Gastrocnemius medialis (tissue), 4 donors: ENCODE measurements around the gene CLCN6.

Experiments
- POLR2A ChIP-seq, 2 donors: fragments of 450-650 bp; IDR thresholded peaks; one replicate each; pipeline ENCODE4 v1.6.1; 2017; ENCODE audit warnings: antibody characterized with exemption in 2 of 2, mild to moderate bottlenecking in 2 of 2, moderate library complexity in 2 of 2
- TF ChIP-seq, protein P1 (sequence below), 5 experiments: fragments of 450-650 bp in 3 of 5; fragments of 200-600 bp in 2 of 5; sonication (generic) in 2 of 5; IDR thresholded peaks in 4 of 5; conservative IDR thresholded peaks in 1 of 5; 1 replicate in 4 of 5; 2 replicates in 1 of 5; pipeline ENCODE4 v1.5.1; 2016 to 2019; ENCODE audit warnings: antibody characterized with exemption in 5 of 5, mild to moderate bottlenecking in 3 of 5, moderate library complexity in 3 of 5

DNA sequence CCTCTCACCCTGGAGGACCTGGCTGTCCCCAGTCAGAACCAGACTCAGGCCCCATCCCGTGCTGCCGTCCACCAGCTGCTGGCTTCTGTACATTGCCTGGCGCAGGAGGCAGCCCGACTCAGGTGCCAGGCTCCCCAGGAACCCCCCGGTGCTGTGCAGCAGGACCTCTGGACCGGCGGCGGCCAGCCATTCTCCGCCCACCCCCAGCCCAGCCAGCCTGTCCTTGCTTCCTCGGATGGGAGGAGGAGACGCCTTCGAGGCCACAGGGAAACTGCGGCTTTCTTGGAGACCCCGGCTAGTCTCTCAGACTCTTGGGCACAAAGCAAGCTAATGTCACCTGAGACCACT lies 39.6 kb upstream of the CLCN6 start:
- TF ChIP-seq, protein P1, sequence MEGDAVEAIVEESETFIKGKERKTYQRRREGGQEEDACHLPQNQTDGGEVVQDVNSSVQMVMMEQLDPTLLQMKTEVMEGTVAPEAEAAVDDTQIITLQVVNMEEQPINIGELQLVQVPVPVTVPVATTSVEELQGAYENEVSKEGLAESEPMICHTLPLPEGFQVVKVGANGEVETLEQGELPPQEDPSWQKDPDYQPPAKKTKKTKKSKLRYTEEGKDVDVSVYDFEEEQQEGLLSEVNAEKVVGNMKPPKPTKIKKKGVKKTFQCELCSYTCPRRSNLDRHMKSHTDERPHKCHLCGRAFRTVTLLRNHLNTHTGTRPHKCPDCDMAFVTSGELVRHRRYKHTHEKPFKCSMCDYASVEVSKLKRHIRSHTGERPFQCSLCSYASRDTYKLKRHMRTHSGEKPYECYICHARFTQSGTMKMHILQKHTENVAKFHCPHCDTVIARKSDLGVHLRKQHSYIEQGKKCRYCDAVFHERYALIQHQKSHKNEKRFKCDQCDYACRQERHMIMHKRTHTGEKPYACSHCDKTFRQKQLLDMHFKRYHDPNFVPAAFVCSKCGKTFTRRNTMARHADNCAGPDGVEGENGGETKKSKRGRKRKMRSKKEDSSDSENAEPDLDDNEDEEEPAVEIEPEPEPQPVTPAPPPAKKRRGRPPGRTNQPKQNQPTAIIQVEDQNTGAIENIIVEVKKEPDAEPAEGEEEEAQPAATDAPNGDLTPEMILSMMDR (IDR thresholded peaks at IDR 0.05 in 4 of 5, conservative IDR thresholded peaks at IDR 0.05 in 1 of 5) = no peak
- TF ChIP-seq POLR2A (IDR thresholded peaks at IDR 0.05) = no peak
